HEK293 (cell line): Measurements from ENCODE around the gene TEPSIN.

Experiments
- CTCF ChIA-PET: fragments of 350-600 bp; formaldehyde crosslinking; extraction: SDS; loops from one replicate; lab custom pipeline; 2021; ENCODE audit warnings: antibody characterized with exemption; lab: Yijun Ruan, JAX
- POLR2A ChIA-PET: fragments of 300-600 bp; formaldehyde crosslinking; extraction: SDS; loops from one replicate; lab custom pipeline; 2020; ENCODE audit warnings: antibody characterized with exemption, inconsistent platforms; lab: Yijun Ruan, JAX
- H3K27ac ChIP-seq: fragments of 200-500 bp; sonication (Bioruptor generic); 2 replicates; pipeline ENCODE4 v1.5.1; 2014; ENCODE audit warnings: low read depth, low read length, control low read depth, inconsistent platforms; ENCODE audit errors: extremely low read depth
- H3K36me3 ChIP-seq, 2 experiments: fragments of 200-500 bp in 1 of 2; sonication (Bioruptor generic) in 1 of 2; 1 replicate in 1 of 2; 2 replicates in 1 of 2; pipeline ENCODE4 v1.5.1; 2014 to 2017; ENCODE audit warnings: inconsistent platforms in 2 of 2, low read length in 2 of 2; ENCODE audit not compliant: control insufficient read depth in 2 of 2, insufficient read depth in 1 of 2
- H3K4me1 ChIP-seq: fragments of 200-500 bp; sonication (Bioruptor generic); 2 replicates; pipeline ENCODE4 v1.5.1; 2014; ENCODE audit warnings: mild to moderate bottlenecking, low read length, inconsistent platforms; ENCODE audit not compliant: control insufficient read depth, insufficient read depth
- H3K4me3 ChIP-seq: 2 replicates; pipeline ENCODE4 v1.5.1; 2011; ENCODE audit warnings: low read depth, mild to moderate bottlenecking, control low read depth, low read length, moderate library complexity
- H3K9me3 ChIP-seq: fragments of 200-500 bp; sonication (Bioruptor generic); 2 replicates; pipeline ENCODE4 v1.5.1; 2014; ENCODE audit warnings: low read depth, low read length, inconsistent platforms; ENCODE audit not compliant: control insufficient read depth, insufficient read depth
- GLI2 ChIP-seq: fragments of 450-650 bp; formaldehyde crosslinking; IDR thresholded peaks from 2 replicates; pipeline ENCODE4; 2017; ENCODE audit warnings: missing biosample characterization, missing genetic modification characterization, low read depth, borderline replicate concordance
- SCRT1 ChIP-seq: fragments of 450-650 bp; formaldehyde crosslinking; IDR thresholded peaks from 2 replicates; pipeline ENCODE4 v1.5.1; 2016; ENCODE audit warnings: missing biosample characterization, missing genetic modification characterization, borderline replicate concordance
- TCF7L2 ChIP-seq: IDR thresholded peaks from 2 replicates; pipeline ENCODE4 v1.6.1; 2011; ENCODE audit warnings: low read depth, mild to moderate bottlenecking, inconsistent platforms, low read length, moderate library complexity, borderline replicate concordance
- ZBTB20 ChIP-seq: fragments of 450-650 bp; formaldehyde crosslinking; IDR thresholded peaks from 2 replicates; pipeline ENCODE4 v1.5.1; 2016; ENCODE audit warnings: missing biosample characterization, missing genetic modification characterization
- ZBTB8A ChIP-seq: fragments of 450-650 bp; formaldehyde crosslinking; IDR thresholded peaks from 2 replicates; pipeline ENCODE4 v1.5.1; 2016; ENCODE audit warnings: missing biosample characterization, missing genetic modification characterization
- ZFP37 ChIP-seq: fragments of 450-650 bp; formaldehyde crosslinking; IDR thresholded peaks from 2 replicates; pipeline ENCODE4 v1.5.1; 2016; ENCODE audit warnings: missing biosample characterization, missing genetic modification characterization
- ZFP41 ChIP-seq: fragments of 450-650 bp; formaldehyde crosslinking; IDR thresholded peaks from 2 replicates; pipeline ENCODE4 v1.5.1; 2016; ENCODE audit warnings: missing biosample characterization, missing genetic modification characterization, borderline replicate concordance
- ZNF146 ChIP-seq: fragments of 450-650 bp; formaldehyde crosslinking; IDR thresholded peaks from 2 replicates; pipeline ENCODE4 v1.5.1; 2016; ENCODE audit warnings: missing biosample characterization, missing genetic modification characterization
- ZNF155 ChIP-seq: fragments of 450-650 bp; formaldehyde crosslinking; IDR thresholded peaks from 2 replicates; pipeline ENCODE4 v1.5.1; 2016; ENCODE audit warnings: missing biosample characterization, missing genetic modification characterization
- ZNF202 ChIP-seq: fragments of 450-650 bp; formaldehyde crosslinking; IDR thresholded peaks from 2 replicates; pipeline ENCODE4 v1.5.1; 2016; ENCODE audit warnings: missing biosample characterization, missing genetic modification characterization, borderline replicate concordance
- ZNF350 ChIP-seq: fragments of 450-650 bp; formaldehyde crosslinking; IDR thresholded peaks from 2 replicates; pipeline ENCODE4 v1.5.0; 2017; ENCODE audit warnings: missing biosample characterization, mild to moderate bottlenecking, missing genetic modification characterization
- ZNF521 ChIP-seq: fragments of 450-650 bp; formaldehyde crosslinking; IDR thresholded peaks from 2 replicates; pipeline ENCODE4 v1.5.1; 2017; ENCODE audit warnings: missing biosample characterization, mild to moderate bottlenecking, missing genetic modification characterization
- ZNF555 ChIP-seq: fragments of 450-650 bp; formaldehyde crosslinking; conservative IDR thresholded peaks from 2 replicates; pipeline ENCODE4 v1.5.1; 2017; ENCODE audit warnings: missing biosample characterization, mild to moderate bottlenecking, missing genetic modification characterization, inconsistent platforms
- ZNF585B ChIP-seq: fragments of 450-650 bp; formaldehyde crosslinking; IDR thresholded peaks from 2 replicates; pipeline ENCODE4 v1.5.1; 2016; ENCODE audit warnings: missing biosample characterization, missing genetic modification characterization
- ZNF600 ChIP-seq: fragments of 450-650 bp; formaldehyde crosslinking; IDR thresholded peaks from 2 replicates; pipeline ENCODE4 v1.5.1; 2016; ENCODE audit warnings: missing biosample characterization, missing genetic modification characterization
- ZNF843 ChIP-seq: fragments of 450-650 bp; formaldehyde crosslinking; IDR thresholded peaks from 2 replicates; pipeline ENCODE4 v1.5.1; 2016; ENCODE audit warnings: missing biosample characterization, missing genetic modification characterization
- TF ChIP-seq, protein P1 (sequence below): sonication (generic); formaldehyde crosslinking; IDR thresholded peaks from 2 replicates; pipeline ENCODE4 v1.8.1; 2022; ENCODE audit warnings: mild to moderate bottlenecking, moderate library complexity, missing genetic modification reagents
- TF ChIP-seq, protein P2 (sequence below): fragments of 450-650 bp; formaldehyde crosslinking; IDR thresholded peaks from 2 replicates; pipeline ENCODE4 v1.5.1; 2016; ENCODE audit warnings: missing biosample characterization, missing genetic modification characterization
- TF ChIP-seq, protein P3 (sequence below): fragments of 450-650 bp; IDR thresholded peaks from 2 replicates; pipeline ENCODE4 v1.5.1; 2018; ENCODE audit warnings: missing biosample characterization, mild to moderate bottlenecking, missing genetic modification characterization
- TF ChIP-seq, protein P4 (sequence below): fragments of 450-650 bp; formaldehyde crosslinking; IDR thresholded peaks from 2 replicates; pipeline ENCODE4 v1.5.1; 2016; ENCODE audit warnings: missing biosample characterization, missing genetic modification characterization
- TF ChIP-seq, protein P5 (sequence below): fragments of 450-650 bp; formaldehyde crosslinking; optimal IDR thresholded peaks from 2 replicates; pipeline ENCODE3; 2016; ENCODE audit warnings: missing biosample characterization, mild to moderate bottlenecking, missing genetic modification characterization
- TF ChIP-seq, protein P6 (sequence below): fragments of 450-650 bp; formaldehyde crosslinking; IDR thresholded peaks from 2 replicates; pipeline ENCODE4 v1.5.1; 2016; ENCODE audit warnings: missing biosample characterization, missing genetic modification characterization

Gene TEPSIN

DNA sequence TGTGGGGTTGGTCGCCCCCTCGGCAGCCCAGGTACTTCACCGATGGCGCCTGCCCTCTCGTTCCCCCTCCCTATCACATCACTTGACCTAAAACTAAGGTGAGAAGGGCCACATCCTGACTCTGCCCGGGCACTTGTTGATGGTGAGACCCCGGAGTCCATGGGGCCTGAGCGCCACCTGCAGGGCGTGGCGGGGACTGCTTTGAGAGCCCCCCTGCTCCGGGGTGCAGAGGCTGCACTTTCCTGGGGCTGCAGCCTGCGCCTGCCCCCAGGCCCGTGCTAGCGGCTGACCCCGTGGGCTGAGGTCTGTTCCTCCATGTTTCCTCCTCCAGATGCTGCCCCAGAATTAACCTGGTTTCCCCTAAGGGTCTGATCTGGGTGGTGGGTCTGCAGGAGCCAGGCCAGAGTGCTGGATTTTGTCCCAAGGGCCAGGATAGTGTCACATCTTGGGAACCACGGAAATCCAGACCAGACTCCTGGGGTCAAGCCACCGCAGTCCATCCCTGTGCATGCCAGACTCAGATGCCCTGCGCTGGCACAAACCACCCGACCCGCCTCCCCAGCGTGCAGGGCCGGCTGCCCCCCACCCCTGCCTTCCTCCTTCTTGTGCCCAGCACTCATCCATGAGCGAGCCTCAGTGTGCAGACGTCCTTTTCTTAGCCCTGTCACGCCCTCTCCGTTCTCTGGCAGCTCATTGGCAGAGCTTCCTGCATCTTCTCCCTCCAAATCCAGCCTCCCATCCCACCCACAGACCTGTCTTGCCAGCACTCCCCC is 3.0 kb upstream of the TEPSIN start (continued):
- TF ChIP-seq, protein P1, sequence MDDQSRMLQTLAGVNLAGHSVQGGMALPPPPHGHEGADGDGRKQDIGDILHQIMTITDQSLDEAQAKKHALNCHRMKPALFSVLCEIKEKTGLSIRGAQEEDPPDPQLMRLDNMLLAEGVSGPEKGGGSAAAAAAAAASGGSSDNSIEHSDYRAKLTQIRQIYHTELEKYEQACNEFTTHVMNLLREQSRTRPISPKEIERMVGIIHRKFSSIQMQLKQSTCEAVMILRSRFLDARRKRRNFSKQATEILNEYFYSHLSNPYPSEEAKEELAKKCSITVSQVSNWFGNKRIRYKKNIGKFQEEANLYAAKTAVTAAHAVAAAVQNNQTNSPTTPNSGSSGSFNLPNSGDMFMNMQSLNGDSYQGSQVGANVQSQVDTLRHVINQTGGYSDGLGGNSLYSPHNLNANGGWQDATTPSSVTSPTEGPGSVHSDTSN (CRISPR knock-in tag): 0 out of 2 replicates have a peak, but pooled peaks have one; percentile 29
- TF ChIP-seq, protein P2, sequence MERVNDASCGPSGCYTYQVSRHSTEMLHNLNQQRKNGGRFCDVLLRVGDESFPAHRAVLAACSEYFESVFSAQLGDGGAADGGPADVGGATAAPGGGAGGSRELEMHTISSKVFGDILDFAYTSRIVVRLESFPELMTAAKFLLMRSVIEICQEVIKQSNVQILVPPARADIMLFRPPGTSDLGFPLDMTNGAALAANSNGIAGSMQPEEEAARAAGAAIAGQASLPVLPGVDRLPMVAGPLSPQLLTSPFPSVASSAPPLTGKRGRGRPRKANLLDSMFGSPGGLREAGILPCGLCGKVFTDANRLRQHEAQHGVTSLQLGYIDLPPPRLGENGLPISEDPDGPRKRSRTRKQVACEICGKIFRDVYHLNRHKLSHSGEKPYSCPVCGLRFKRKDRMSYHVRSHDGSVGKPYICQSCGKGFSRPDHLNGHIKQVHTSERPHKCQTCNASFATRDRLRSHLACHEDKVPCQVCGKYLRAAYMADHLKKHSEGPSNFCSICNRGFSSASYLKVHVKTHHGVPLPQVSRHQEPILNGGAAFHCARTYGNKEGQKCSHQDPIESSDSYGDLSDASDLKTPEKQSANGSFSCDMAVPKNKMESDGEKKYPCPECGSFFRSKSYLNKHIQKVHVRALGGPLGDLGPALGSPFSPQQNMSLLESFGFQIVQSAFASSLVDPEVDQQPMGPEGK: peak; percentile 44; the same call in 1 of the 2 replicates
- peak; percentile 42; the same call in 1 of the 2 replicates for TF ChIP-seq ZNF600 (tag by site-specific recombination)
- no peak for TF ChIP-seq ZNF585B

DNA sequence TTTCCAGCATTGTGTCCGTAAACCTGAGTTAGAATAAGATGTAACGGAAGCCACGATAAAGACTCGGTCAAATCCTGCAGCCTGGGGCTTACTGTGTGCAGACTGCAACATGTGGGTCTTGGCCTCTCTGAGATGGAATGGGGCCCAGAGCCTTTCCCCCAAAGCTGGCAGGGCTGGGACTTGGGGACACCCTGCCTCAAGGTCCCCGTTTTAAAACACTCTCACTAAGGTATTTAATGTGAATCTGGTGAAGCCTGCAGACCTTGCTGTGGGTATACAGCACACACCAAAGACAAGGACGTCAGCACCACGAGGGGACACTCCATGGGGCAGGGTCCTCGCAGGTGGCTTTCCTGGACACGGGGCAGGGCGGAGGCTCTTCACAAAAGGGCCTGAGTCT is 2.3 kb upstream of the TEPSIN start:
- TF ChIP-seq ZNF146 (tag by site-specific recombination): no peak
- TF ChIP-seq, all 188 proteins: peak for 0
- no peaks in the 10 kb centered on the region; the same call in 1 of the 2 replicates for H3K4me1 ChIP-seq
- POLR2A ChIA-PET: interaction anchor here (0.7 to 1.8 kb wide), 3 partner anchors 18 to 776 kb away, joined by 3 to 6 read pairs (median 3); partner anchors contain the start of gene CEP131
- CTCF ChIA-PET: interaction anchor here (0.7 to 5.2 kb wide), 4 partner anchors 13 to 333 kb away, joined by 3 to 42 read pairs (median 6); no protein-coding TSS in a partner anchor
- H3K9me3 ChIP-seq: no peaks in the 10 kb centered on the region
- H3K27ac ChIP-seq: no peak overlapping the region; the same call in 1 of the 2 replicates
- peaks cover 0 to 37% of the 10 kb centered on the region in 2 experiments; a peak in 2 of 3 replicates for H3K36me3 ChIP-seq
- H3K4me3 ChIP-seq: no peak overlapping the region

DNA sequence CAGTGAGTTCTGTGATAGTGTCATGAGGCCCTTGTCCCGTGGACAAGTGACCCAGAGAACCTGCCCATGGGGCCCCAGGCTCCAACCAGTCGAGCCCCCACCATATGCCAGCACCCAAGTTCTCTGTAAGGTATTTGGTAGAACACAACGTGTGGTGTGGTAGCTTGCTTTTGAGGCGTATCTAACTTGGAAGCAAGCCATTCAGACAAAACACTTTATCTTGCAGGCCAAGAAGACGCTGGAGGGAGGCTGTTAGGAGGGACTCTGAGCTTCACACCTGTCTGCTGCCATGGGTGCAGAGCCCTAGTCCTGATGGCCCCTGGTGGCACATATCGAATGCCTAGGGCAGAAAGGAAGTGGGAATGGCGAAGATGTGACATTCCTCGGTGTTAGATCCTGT is 1.9 kb upstream of the TEPSIN start:
- ChIA-PET CTCF (interaction anchor here (0.7 to 5.2 kb wide), 3 partner anchors 99 to 332 kb away, joined by 3 to 42 read pairs (median 6); no protein-coding TSS in a partner anchor), POLR2A (interaction anchor here (0.7 kb wide), 2 partner anchors 98 to 775 kb away, joined by 3 read pairs; no protein-coding TSS in a partner anchor)
- H3K4me3 ChIP-seq: no peak overlapping the region
- H3K9me3 ChIP-seq: no peaks in the 10 kb centered on the region
- peaks cover 0 to 42% of the 10 kb centered on the region in 2 experiments; a peak in 2 of 3 replicates for H3K36me3 ChIP-seq
- H3K27ac ChIP-seq: no peak overlapping the region; the same call in 1 of the 2 replicates
- H3K4me1 ChIP-seq: no peaks in the 10 kb centered on the region; the same call in 1 of the 2 replicates
- TF ChIP-seq GLI2 (tag by site-specific recombination) (no peak), ZNF155 (tag by site-specific recombination) (no peak), ZBTB20 (tag by site-specific recombination) (no peak), ZNF350 (tag by site-specific recombination) (no peak), SCRT1 (no peak), ZNF843 (tag by site-specific recombination) (no peak), ZFP41 (tag by site-specific recombination) (no peak), ZNF521 (tag by site-specific recombination) (no peak), TCF7L2 (no peak), ZNF555 (tag by site-specific recombination) (no peak), ZNF202 (tag by site-specific recombination) (no peak), ZFP37 (tag by site-specific recombination) (no peak), ZBTB8A (tag by site-specific recombination) (no peak), ZNF600 (tag by site-specific recombination) (no peak)
- TF ChIP-seq, protein P3, sequence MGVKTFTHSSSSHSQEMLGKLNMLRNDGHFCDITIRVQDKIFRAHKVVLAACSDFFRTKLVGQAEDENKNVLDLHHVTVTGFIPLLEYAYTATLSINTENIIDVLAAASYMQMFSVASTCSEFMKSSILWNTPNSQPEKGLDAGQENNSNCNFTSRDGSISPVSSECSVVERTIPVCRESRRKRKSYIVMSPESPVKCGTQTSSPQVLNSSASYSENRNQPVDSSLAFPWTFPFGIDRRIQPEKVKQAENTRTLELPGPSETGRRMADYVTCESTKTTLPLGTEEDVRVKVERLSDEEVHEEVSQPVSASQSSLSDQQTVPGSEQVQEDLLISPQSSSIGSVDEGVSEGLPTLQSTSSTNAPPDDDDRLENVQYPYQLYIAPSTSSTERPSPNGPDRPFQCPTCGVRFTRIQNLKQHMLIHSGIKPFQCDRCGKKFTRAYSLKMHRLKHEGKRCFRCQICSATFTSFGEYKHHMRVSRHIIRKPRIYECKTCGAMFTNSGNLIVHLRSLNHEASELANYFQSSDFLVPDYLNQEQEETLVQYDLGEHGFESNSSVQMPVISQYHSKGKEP (tag by site-specific recombination): no peak
- TF ChIP-seq, protein P4, sequence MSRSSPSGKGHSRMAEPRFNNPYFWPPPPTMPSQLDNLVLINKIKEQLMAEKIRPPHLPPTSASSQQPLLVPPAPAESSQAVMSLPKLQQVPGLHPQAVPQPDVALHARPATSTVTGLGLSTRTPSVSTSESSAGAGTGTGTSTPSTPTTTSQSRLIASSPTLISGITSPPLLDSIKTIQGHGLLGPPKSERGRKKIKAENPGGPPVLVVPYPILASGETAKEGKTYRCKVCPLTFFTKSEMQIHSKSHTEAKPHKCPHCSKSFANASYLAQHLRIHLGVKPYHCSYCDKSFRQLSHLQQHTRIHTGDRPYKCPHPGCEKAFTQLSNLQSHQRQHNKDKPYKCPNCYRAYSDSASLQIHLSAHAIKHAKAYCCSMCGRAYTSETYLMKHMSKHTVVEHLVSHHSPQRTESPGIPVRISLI: no peak
- TF ChIP-seq, protein P5, sequence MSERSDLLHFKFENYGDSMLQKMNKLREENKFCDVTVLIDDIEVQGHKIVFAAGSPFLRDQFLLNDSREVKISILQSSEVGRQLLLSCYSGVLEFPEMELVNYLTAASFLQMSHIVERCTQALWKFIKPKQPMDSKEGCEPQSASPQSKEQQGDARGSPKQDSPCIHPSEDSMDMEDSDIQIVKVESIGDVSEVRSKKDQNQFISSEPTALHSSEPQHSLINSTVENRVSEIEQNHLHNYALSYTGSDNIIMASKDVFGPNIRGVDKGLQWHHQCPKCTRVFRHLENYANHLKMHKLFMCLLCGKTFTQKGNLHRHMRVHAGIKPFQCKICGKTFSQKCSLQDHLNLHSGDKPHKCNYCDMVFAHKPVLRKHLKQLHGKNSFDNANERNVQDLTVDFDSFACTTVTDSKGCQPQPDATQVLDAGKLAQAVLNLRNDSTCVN (tag by site-specific recombination): no peak
- TF ChIP-seq, protein P6, sequence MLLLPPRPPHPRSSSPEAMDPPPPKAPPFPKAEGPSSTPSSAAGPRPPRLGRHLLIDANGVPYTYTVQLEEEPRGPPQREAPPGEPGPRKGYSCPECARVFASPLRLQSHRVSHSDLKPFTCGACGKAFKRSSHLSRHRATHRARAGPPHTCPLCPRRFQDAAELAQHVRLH: no peak
